GM12874 (cell line): ENCODE measurements around the gene EBLN2.

Experiments
- CTCF ChIP-seq: IDR thresholded peaks from 2 replicates; pipeline ENCODE4 v1.5.1; 2011; ENCODE audit warnings: low read depth, mild to moderate bottlenecking, control low read depth, low read length, moderate library complexity; ENCODE audit not compliant: insufficient read depth

Gene EBLN2

GRCh38 chr3:73073091-73073707, 11.7 kb downstream of the EBLN2 start:
- TF ChIP-seq CTCF = no peak

DNA sequence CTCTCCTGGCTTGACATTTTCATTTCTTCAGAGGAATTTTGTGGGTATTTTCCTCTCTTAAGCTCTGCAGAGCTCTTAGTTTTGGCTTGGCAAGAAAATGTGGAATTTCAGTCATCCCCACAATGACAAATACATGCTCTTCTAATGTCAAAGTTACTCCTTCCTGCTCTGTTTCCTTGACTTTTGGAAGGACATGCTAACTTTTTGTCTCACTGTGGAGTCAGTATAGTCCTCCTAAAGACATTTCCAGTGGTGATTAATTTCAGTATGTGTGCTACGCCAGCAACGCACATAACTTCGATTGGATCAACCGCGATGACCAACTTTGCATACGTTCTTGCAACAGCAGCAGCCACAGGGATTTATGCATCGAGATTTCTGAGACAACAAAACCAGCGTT, 13.3 kb downstream of the EBLN2 start:
- TF ChIP-seq CTCF = no peak

- no peak for TF ChIP-seq CTCF
Observed at GRCh38 chr3:73080216-73080966, 18.9 kb downstream of the EBLN2 start.

DNA sequence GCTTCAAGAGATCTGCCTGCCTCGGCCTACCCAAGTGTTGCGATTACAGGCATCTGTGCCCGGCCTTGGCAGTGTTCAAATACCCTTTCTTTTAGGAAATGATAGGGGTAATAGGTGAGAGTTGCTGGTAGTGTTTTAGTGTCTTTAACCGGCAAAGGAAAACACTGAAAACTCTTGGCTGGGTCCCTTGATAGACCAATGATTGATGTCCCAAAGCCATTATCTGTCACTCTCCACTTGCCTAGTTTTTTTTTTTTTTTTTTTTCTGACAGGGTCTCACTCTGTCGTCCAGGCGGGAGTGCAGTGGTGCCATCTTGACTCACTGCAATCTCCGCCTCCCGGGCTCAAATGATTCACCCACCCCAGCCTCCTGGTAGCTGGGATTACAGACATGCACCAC, 19.7 kb downstream of the EBLN2 start:
- no peak for TF ChIP-seq CTCF

- TF ChIP-seq CTCF = no peak
Observed at GRCh38 chr3:73084170-73084569, 22.7 kb downstream of the EBLN2 start.

- peak; percentile 52 for TF ChIP-seq CTCF
Observed at GRCh38 chr3:73086071-73086494, 24.6 kb downstream of the EBLN2 start.

DNA sequence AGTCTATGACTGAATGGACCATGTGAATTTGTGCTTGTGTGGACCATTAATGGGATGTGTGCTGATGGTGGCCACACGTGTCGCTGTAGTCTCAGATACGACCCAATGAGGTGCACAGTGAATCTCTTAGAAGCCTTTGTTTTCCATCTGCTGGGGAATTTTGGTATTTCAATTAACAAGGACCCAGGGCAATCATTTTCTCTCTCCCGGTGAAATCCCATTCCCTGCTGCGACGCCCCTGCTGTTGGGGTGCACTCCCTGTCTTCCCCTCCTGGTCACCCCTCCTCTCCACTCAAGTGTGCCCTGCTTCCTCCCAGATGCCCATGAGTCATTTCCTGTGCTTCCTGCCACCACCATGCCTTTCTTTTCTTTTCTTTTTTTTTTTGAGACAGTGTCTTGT, 32.7 kb downstream of the EBLN2 start:
- TF ChIP-seq CTCF = no peak
